Right cardiac atrium (tissue), 5 donors: Measurements from ENCODE around the gene B4GALT6. TPM values are rescaled to one million over a fixed set of nuclear protein-coding genes. Genes with fewer than 3 reads are reported as not detected.

Experiments
- ATAC-seq, 2 donors: fragments of 200-7000 bp; cut with Tn5 transposase; one replicate each; pipeline versions ENCODE4 v1.8.0 to v1.9.1; 2020; ENCODE audit warnings: moderate library complexity in 2 of 2, mild to moderate bottlenecking in 1 of 2
- DNase-seq, 3 donors: peaks; one replicate each; pipeline ENCODE4 v3.0.0-alpha.2; 2020
- H3K27ac ChIP-seq: one replicate; pipeline ENCODE4 v1.5.1; 2013; ENCODE audit warnings: mild to moderate bottlenecking, low read length, control low read depth, moderate library complexity
- H3K27me3 ChIP-seq: one replicate; pipeline ENCODE4 v1.6.1; 2013; ENCODE audit not compliant: control insufficient read depth, insufficient read depth
- H3K4me1 ChIP-seq: one replicate; pipeline ENCODE4 v1.6.1; 2013; ENCODE audit warnings: low read length; ENCODE audit not compliant: control insufficient read depth, insufficient read depth
- H3K4me3 ChIP-seq: one replicate; pipeline ENCODE4 v1.5.1; 2013; ENCODE audit warnings: low read length, control low read depth
- H3K9me3 ChIP-seq: one replicate; pipeline ENCODE4 v1.6.1; 2013; ENCODE audit warnings: low read length; ENCODE audit not compliant: control insufficient read depth
- WGBS: extraction: QIAGEN DNeasy Blood & Tissue Kit; methylation state at CpG from one replicate; pipeline ENCODE4 v1.1.7; 2013; 5-methylcytosine and 5-hydroxymethylcytosine counted together
- intact Hi-C, 4 donors: fragments of 100-400 bp; cut with DNase I; formaldehyde crosslinking; loops; one replicate each; pipeline versions ENCODE4 v1.11.0 to v1.14.0; 2022 to 2023
- polyA plus RNA-seq: library from polyadenylated mRNA; stranded (reverse); fragments of 200-250 nt; gene quantifications from one replicate; pipeline ENCODE4 v1.2.3, GENCODE V29; 2013
- total RNA-seq, 4 donors: library from RNA; stranded (reverse); fragmentation: NEBNext Ultra II Directional; extraction: Animal tissue kit (Norgen Biotek cat#: 25700); gene quantifications; one replicate each; pipeline ENCODE4 v1.2.1, GENCODE V29; 2021
- donor health status: healthy with polysubstance abuse.
- donor health status: DM: no; HTN: yes; CAD: no.
- donor health status: DM: no; HTN: no; CAD: no.
- donor health status: DM: no; HTN: yes; CAD: no; lungs with severe emphysema.
- donor health status: DM: yes; HTN: yes; CAD: no.

B4GALT6 gene
- total and polyA plus RNA-seq, 5 donors, result 4.1 to 12.9 (median 10.2) TPM

GRCh38 chr18:31658670-31659575 is 25.5 kb downstream of the B4GALT6 start:
- intact Hi-C loops, result no loop called here
- H3K4me3 ChIP-seq, result no peak overlapping the region
- DNase-seq (no peak), ATAC-seq (peak in 1 of 2 donors; percentile 66)
- no peaks in the 10 kb centered on the region for H3K27me3 ChIP-seq
- no peaks in the 10 kb centered on the region for H3K9me3 ChIP-seq
- no peaks in the 10 kb centered on the region for H3K4me1 ChIP-seq
- H3K27ac ChIP-seq, result no peak overlapping the region
- WGBS, result 69% methylated on average over 10 of the region's 10 CpGs

- H3K4me3 ChIP-seq, result no peak overlapping the region
- H3K4me1 ChIP-seq, result no peaks in the 10 kb centered on the region
- DNase-seq (no peak), ATAC-seq (no peak)
- 78% methylated on average over 12 of the region's 12 CpGs for WGBS
- H3K27ac ChIP-seq, result no peak overlapping the region
- H3K9me3 ChIP-seq, result no peaks in the 10 kb centered on the region
- H3K27me3 ChIP-seq, result no peaks in the 10 kb centered on the region
- intact Hi-C loops, result no loop called here
Measured at GRCh38 chr18:31657823-31658669, 26.3 kb downstream of the B4GALT6 start.

- Histone ChIP-seq H3K9me3 (no peaks in the 10 kb centered on the region), H3K27ac (no peak overlapping the region), H3K27me3 (no peaks in the 10 kb centered on the region), H3K4me1 (no peaks in the 10 kb centered on the region), H3K4me3 (no peak overlapping the region)
- DNase-seq, result no peak
- ATAC-seq, result no peak
- WGBS, result 91% methylated on average over 2 of the region's 2 CpGs
- intact Hi-C loops, result no loop called here
Measured at GRCh38 chr18:31656754-31657153, 27.6 kb downstream of the B4GALT6 start.

GRCh38 chr18:31655354-31655753 is 29.0 kb downstream of the B4GALT6 start:
- intact Hi-C loops, result no loop called here
- H3K4me1 ChIP-seq, result no peaks in the 10 kb centered on the region
- 94% methylated on average over 4 of the region's 4 CpGs for WGBS
- H3K27me3 ChIP-seq, result no peaks in the 10 kb centered on the region
- no peak overlapping the region for H3K4me3 ChIP-seq
- no peaks in the 10 kb centered on the region for H3K9me3 ChIP-seq
- no peak for ATAC-seq
- DNase-seq, result no peak
- H3K27ac ChIP-seq, result no peak overlapping the region

GRCh38 chr18:31652877-31653276 is 31.5 kb downstream of the B4GALT6 start:
- H3K27me3 ChIP-seq, result no peaks in the 10 kb centered on the region
- no peak for ATAC-seq
- H3K4me1 ChIP-seq, result no peaks in the 10 kb centered on the region
- H3K9me3 ChIP-seq, result no peaks in the 10 kb centered on the region
- intact Hi-C loops, result no loop called here
- no peak for DNase-seq
- H3K27ac ChIP-seq, result no peak overlapping the region
- 96% methylated on average over 3 of the region's 3 CpGs for WGBS
- no peak overlapping the region for H3K4me3 ChIP-seq

- Histone ChIP-seq H3K4me1 (no peaks in the 10 kb centered on the region), H3K4me3 (no peak overlapping the region), H3K27ac (no peak overlapping the region), H3K9me3 (no peaks in the 10 kb centered on the region), H3K27me3 (no peaks in the 10 kb centered on the region)
- intact Hi-C loops, result no loop called here
- WGBS, result 84% methylated on average over 9 of the region's 9 CpGs
- ATAC-seq (no peak), DNase-seq (no peak)
Measured at GRCh38 chr18:31652357-31652756, 32.0 kb downstream of the B4GALT6 start.

GRCh38 chr18:31651369-31651768 is 33.0 kb downstream of the B4GALT6 start:
- Histone ChIP-seq H3K9me3 (no peaks in the 10 kb centered on the region), H3K4me1 (no peaks in the 10 kb centered on the region), H3K4me3 (no peak overlapping the region), H3K27ac (no peak overlapping the region), H3K27me3 (no peaks in the 10 kb centered on the region)
- intact Hi-C loops, result no loop called here
- 90% methylated on average over 4 of the region's 4 CpGs for WGBS
- ATAC-seq (no peak), DNase-seq (no peak)

GRCh38 chr18:31649978-31650719 is 34.2 kb downstream of the B4GALT6 start:
- Histone ChIP-seq H3K4me3 (no peak overlapping the region), H3K27me3 (no peaks in the 10 kb centered on the region), H3K4me1 (no peaks in the 10 kb centered on the region), H3K9me3 (no peaks in the 10 kb centered on the region), H3K27ac (no peak overlapping the region)
- DNase-seq (no peak), ATAC-seq (no peak)
- intact Hi-C loops, result no loop called here
- 60% methylated on average over 4 of the region's 4 CpGs for WGBS

- Histone ChIP-seq H3K4me3 (no peak overlapping the region), H3K27ac (no peak overlapping the region), H3K4me1 (no peaks in the 10 kb centered on the region), H3K27me3 (no peaks in the 10 kb centered on the region), H3K9me3 (no peaks in the 10 kb centered on the region)
- no peak for DNase-seq
- WGBS, result 93% methylated on average over 2 of the region's 2 CpGs
- no peak for ATAC-seq
- intact Hi-C loops, result no loop called here
Measured at GRCh38 chr18:31649449-31649848, 34.9 kb downstream of the B4GALT6 start.

GRCh38 chr18:31648966-31649429 is 35.4 kb downstream of the B4GALT6 start:
- DNase-seq, result no peak
- no peak for ATAC-seq
- Histone ChIP-seq H3K4me3 (no peak overlapping the region), H3K4me1 (no peaks in the 10 kb centered on the region), H3K9me3 (no peaks in the 10 kb centered on the region), H3K27me3 (no peaks in the 10 kb centered on the region), H3K27ac (no peak overlapping the region)
- WGBS, result 59% methylated on average over 2 of the region's 2 CpGs
- intact Hi-C loops, result no loop called here
